A549 (cell line): Measurements from ENCODE around the gene MYH7B. TPM values are rescaled to one million over a fixed set of nuclear protein-coding genes. Genes with fewer than 3 reads are reported as not detected.

Experiments used
- ATAC-seq, 2 experiments: fragments of 200-7000 bp in 1 of 2; fragments of >200 bp in 1 of 2; cut with Nextera tagmentation in 1 of 2; cut with Tn5 transposase in 1 of 2; 3 replicates each; pipeline versions ENCODE4 v1.8.0 to v1.9.1; 2018 to 2020; ENCODE audit warnings: mild to moderate bottlenecking in 1 of 2, moderate library complexity in 1 of 2
- CTCF ChIA-PET: fragments of 300-600 bp; sonication (Branson Sonifier 250); formaldehyde crosslinking; extraction: SDS; loops from one replicate; lab custom pipeline; 2021; ENCODE audit warnings: antibody characterized with exemption, inconsistent platforms; lab: Yijun Ruan, JAX
- POLR2A ChIA-PET: fragments of 350-600 bp; formaldehyde crosslinking; extraction: SDS; loops from one replicate; lab custom pipeline; 2021; ENCODE audit warnings: antibody characterized with exemption, inconsistent platforms; lab: Yijun Ruan, JAX
- DNase-seq, 2 experiments: peaks; one replicate each; pipeline versions ENCODE4 v3.0.0 to v3.0.0-alpha.2; 2011 to 2016; ENCODE audit warnings: low read depth in 1 of 2, low spot score in 1 of 2
- FAIRE-seq: peaks from 2 replicates; lab custom pipeline; 2011; peaks lifted over from hg19 to GRCh38; lab: Jason Lieb, UNC
- H3K27ac ChIP-seq, 2 experiments: fragments of >200 bp; sonication (Bioruptor Twin); formaldehyde crosslinking; 3 replicates each; pipeline ENCODE4 v1.5.1; 2016 to 2017
- H3K4me1 ChIP-seq: fragments of >200 bp; sonication (Bioruptor Twin); formaldehyde crosslinking; 3 replicates; pipeline ENCODE4 v1.6.1; 2016
- H3K4me2 ChIP-seq: fragments of >200 bp; sonication (Bioruptor Twin); formaldehyde crosslinking; 3 replicates; pipeline ENCODE4 v1.6.1; 2016
- H3K4me3 ChIP-seq: fragments of >200 bp; sonication (Bioruptor Twin); formaldehyde crosslinking; 3 replicates; pipeline ENCODE4 v1.5.1; 2016
- H3K9me3 ChIP-seq: fragments of >200 bp; sonication (Bioruptor Twin); formaldehyde crosslinking; 3 replicates; pipeline ENCODE4 v1.6.1; 2016
- BHLHE40 ChIP-seq: IDR thresholded peaks from 2 replicates; pipeline ENCODE4 v1.6.1; 2012; ENCODE audit warnings: low read depth, low read length, inconsistent platforms
- CHD2 ChIP-seq: fragments of 150-350 bp; IDR thresholded peaks from 2 replicates; pipeline ENCODE4 v1.6.1; 2014; ENCODE audit warnings: low read length; ENCODE audit not compliant: partially characterized antibody
- CHD4 ChIP-seq: fragments of 200-600 bp; sonication (generic); IDR thresholded peaks from 2 replicates; pipeline ENCODE4 v1.6.1; 2016; ENCODE audit warnings: antibody characterized with exemption, mild to moderate bottlenecking, borderline replicate concordance
- EP300 ChIP-seq, 2 experiments: fragments of >200 bp; sonication (Bioruptor Twin); formaldehyde crosslinking; IDR thresholded peaks; 2 replicates in 1 of 2; 3 replicates in 1 of 2; pipeline ENCODE4 v1.6.1; 2016 to 2017
- FOXS1 ChIP-seq: fragments of 250-450 bp; sonication (Bioruptor Pico); IDR thresholded peaks from 2 replicates; pipeline ENCODE4 v1.5.0; 2020; ENCODE audit warnings: mild to moderate bottlenecking, moderate library complexity
- GATA3 ChIP-seq: IDR thresholded peaks from 2 replicates; pipeline ENCODE4 v1.6.1; 2012; ENCODE audit warnings: borderline replicate concordance
- HDAC2 ChIP-seq: fragments of 200-600 bp; sonication (generic); IDR thresholded peaks from 2 replicates; pipeline ENCODE4 v1.6.1; 2016
- HOXB13 ChIP-seq: fragments of 250-450 bp; sonication (Bioruptor Pico); IDR thresholded peaks from 2 replicates; pipeline ENCODE4 v1.5.0; 2020; ENCODE audit warnings: low read depth, mild to moderate bottlenecking, moderate library complexity
- KDM1A ChIP-seq: fragments of 200-600 bp; sonication (generic); IDR thresholded peaks from 2 replicates; pipeline ENCODE4 v1.6.1; 2016; ENCODE audit warnings: low read depth, mild to moderate bottlenecking
- KDM5A ChIP-seq: fragments of 200-600 bp; sonication (generic); IDR thresholded peaks from 2 replicates; pipeline ENCODE4 v1.6.1; 2016; ENCODE audit warnings: antibody characterized with exemption, mild to moderate bottlenecking
- MYC ChIP-seq: IDR thresholded peaks from 2 replicates; pipeline ENCODE4 v1.6.1; 2012; ENCODE audit warnings: mild to moderate bottlenecking, inconsistent platforms, low read length, improper control_type of control experiment, borderline replicate concordance
- NPAS2 ChIP-seq: fragments of 250-450 bp; sonication (Bioruptor Pico); IDR thresholded peaks from 2 replicates; pipeline ENCODE4 v1.8.0; 2022; ENCODE audit warnings: mild to moderate bottlenecking, moderate library complexity, borderline replicate concordance
- PHF8 ChIP-seq: fragments of 200-600 bp; sonication (generic); IDR thresholded peaks from 2 replicates; pipeline ENCODE4 v1.6.1; 2016; ENCODE audit warnings: low read depth, mild to moderate bottlenecking, antibody characterized with exemption, moderate library complexity, borderline replicate concordance
- POLR2A ChIP-seq: IDR thresholded peaks from 2 replicates; pipeline ENCODE4 v1.6.1; 2012; ENCODE audit warnings: mild to moderate bottlenecking, low read length
- RAD21 ChIP-seq, 2 experiments: fragments of >200 bp in 1 of 2; sonication (Bioruptor Twin) in 1 of 2; formaldehyde crosslinking in 1 of 2; IDR thresholded peaks in 1 of 2; conservative IDR thresholded peaks in 1 of 2; 2 replicates in 1 of 2; 3 replicates in 1 of 2; pipeline ENCODE4 v1.6.1; 2012 to 2018; ENCODE audit warnings: inconsistent platforms in 1 of 2
- REST ChIP-seq: fragments of 200-600 bp; sonication (generic); IDR thresholded peaks from 2 replicates; pipeline ENCODE4 v1.6.1; 2016; ENCODE audit warnings: antibody characterized with exemption, mild to moderate bottlenecking, moderate library complexity
- RFX5 ChIP-seq: fragments of 450-650 bp; IDR thresholded peaks from 2 replicates; pipeline ENCODE4 v1.7.1; 2014; ENCODE audit warnings: antibody characterized with exemption, mild to moderate bottlenecking, moderate library complexity
- SMC3 ChIP-seq: fragments of >200 bp; sonication (Bioruptor Twin); formaldehyde crosslinking; IDR thresholded peaks from 3 replicates; pipeline ENCODE4 v1.6.1; 2018; ENCODE audit warnings: inconsistent platforms
- TFCP2L1 ChIP-seq: fragments of 250-450 bp; sonication (Bioruptor Pico); IDR thresholded peaks from 2 replicates; pipeline ENCODE4 v1.5.0; 2021; ENCODE audit warnings: mild to moderate bottlenecking
- TP53 ChIP-seq: fragments of 250-450 bp; sonication (Bioruptor Pico); IDR thresholded peaks from 2 replicates; pipeline ENCODE4 v1.5.0; 2021; ENCODE audit warnings: mild to moderate bottlenecking, moderate library complexity
- ZC3H11A ChIP-seq: fragments of 450-650 bp; IDR thresholded peaks from 2 replicates; pipeline ENCODE4 v1.6.1; 2014; ENCODE audit warnings: antibody characterized with exemption, mild to moderate bottlenecking
- ZSCAN20 ChIP-seq: fragments of 250-450 bp; sonication (Bioruptor Pico); IDR thresholded peaks from 2 replicates; pipeline ENCODE4 v1.8.0; 2022; ENCODE audit warnings: mild to moderate bottlenecking, moderate library complexity
- WGBS: methylation state at CpG from one replicate; pipeline ENCODE4 v1.1.6; 2017; ENCODE audit errors: missing lambda C conversion rate; 5-methylcytosine and 5-hydroxymethylcytosine counted together
- polyA plus RNA-seq, 4 experiments: library from polyadenylated mRNA; depleted of rRNA in 3 of 4; stranded (reverse); fragments of >200 nt; fragmentation: RNase III in 1 of 4; extraction: RNeasy Plus Mini Kit Qiagen cat#74134 plus additional on column Dnase treatment in 1 of 4; gene quantifications; 2 replicates in 3 of 4; 3 replicates in 1 of 4; pipeline ENCODE4 v1.2.3, GENCODE V29; 2011 to 2017
- TF ChIP-seq, protein P1 (sequence below): fragments of >200 bp; sonication (Bioruptor Twin); formaldehyde crosslinking; IDR thresholded peaks from 3 replicates; pipeline ENCODE4 v1.6.1; 2016
- TF ChIP-seq, protein P2 (sequence below): fragments of 150-350 bp; IDR thresholded peaks from 2 replicates; pipeline ENCODE4 v1.6.1; 2014; ENCODE audit warnings: low read depth, mild to moderate bottlenecking, low read length
- TF ChIP-seq, protein P3 (sequence below): IDR thresholded peaks from 2 replicates; pipeline ENCODE4 v1.6.1; 2012
- TF ChIP-seq, protein P4 (sequence below): fragments of >200 bp; sonication (Bioruptor Twin); formaldehyde crosslinking; IDR thresholded peaks from 2 replicates; pipeline ENCODE4 v1.6.1; 2016

Gene MYH7B
- polyA plus RNA-seq, 2 of the 4 experiments (the other 2 are of a cell fraction): 0.03 to 0.23 TPM

- TF ChIP-seq, protein P1, sequence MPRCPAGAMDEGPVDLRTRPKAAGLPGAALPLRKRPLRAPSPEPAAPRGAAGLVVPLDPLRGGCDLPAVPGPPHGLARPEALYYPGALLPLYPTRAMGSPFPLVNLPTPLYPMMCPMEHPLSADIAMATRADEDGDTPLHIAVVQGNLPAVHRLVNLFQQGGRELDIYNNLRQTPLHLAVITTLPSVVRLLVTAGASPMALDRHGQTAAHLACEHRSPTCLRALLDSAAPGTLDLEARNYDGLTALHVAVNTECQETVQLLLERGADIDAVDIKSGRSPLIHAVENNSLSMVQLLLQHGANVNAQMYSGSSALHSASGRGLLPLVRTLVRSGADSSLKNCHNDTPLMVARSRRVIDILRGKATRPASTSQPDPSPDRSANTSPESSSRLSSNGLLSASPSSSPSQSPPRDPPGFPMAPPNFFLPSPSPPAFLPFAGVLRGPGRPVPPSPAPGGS: no peak
- TF ChIP-seq RFX5: no peak
Observed at GRCh38 chr20:34949120-34949519, 6.5 kb upstream of the MYH7B start (continued).

GRCh38 chr20:34951252-34951651 lies 4.4 kb upstream of the MYH7B start:
- Histone ChIP-seq H3K4me3 (no peak overlapping the region), H3K9me3 (no peaks in the 10 kb centered on the region), H3K4me2 (no peak overlapping the region), H3K4me1 (peaks cover 9% of the 10 kb centered on the region), H3K27ac (no peak overlapping the region)
- ChIA-PET POLR2A (no interaction called here), CTCF (interaction anchor here (0.9 to 13.1 kb wide), 3 partner anchors 13 to 86 kb away, joined by 3 to 207 read pairs (median 3); partner anchors contain the start of genes ACSS2 and GGT7)
- DNase-seq (no peak), FAIRE-seq (no peak), ATAC-seq (no peak)
- WGBS: 90% methylated on average over 2 of the region's 2 CpGs
- TF ChIP-seq TP53 (no peak), MYC (no peak), KDM5A (no peak), CHD4 (no peak), GATA3 (no peak), REST (no peak), NPAS2 (no peak), EP300 (IDR thresholded peaks at IDR 0.05) (no peak), HDAC2 (no peak), RFX5 (no peak), PHF8 (no peak), POLR2A (no peak), ZC3H11A (no peak), HOXB13 (CRISPR knock-in tag) (no peak), TFCP2L1 (CRISPR knock-in tag) (no peak), FOXS1 (CRISPR knock-in tag) (no peak), CHD2 (no peak)
- TF ChIP-seq, protein P2, sequence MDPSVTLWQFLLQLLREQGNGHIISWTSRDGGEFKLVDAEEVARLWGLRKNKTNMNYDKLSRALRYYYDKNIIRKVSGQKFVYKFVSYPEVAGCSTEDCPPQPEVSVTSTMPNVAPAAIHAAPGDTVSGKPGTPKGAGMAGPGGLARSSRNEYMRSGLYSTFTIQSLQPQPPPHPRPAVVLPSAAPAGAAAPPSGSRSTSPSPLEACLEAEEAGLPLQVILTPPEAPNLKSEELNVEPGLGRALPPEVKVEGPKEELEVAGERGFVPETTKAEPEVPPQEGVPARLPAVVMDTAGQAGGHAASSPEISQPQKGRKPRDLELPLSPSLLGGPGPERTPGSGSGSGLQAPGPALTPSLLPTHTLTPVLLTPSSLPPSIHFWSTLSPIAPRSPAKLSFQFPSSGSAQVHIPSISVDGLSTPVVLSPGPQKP: no peak

DNA sequence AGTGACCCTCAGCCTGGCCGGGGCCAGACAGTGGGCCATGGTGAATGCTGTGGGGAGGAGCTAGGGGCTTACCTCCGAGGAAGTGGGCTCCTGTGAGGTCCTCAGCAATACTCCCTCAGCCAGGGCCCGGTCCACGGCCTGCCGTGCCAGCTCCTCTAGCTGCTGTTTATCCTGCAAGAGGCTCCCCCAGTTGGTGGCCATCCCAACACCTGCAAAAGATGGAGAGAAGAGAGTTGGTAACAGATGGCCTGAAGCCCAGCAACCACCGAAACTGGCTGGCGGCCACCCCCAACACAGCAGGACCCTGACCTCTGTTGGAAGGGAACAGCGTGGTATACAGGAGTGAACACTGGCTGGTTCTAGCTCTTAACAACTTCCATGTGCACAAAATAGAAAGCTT lies 4.0 kb upstream of the MYH7B start:
- ChIA-PET CTCF (interaction anchor here (0.9 to 13.1 kb wide), 3 partner anchors 12 to 86 kb away, joined by 3 to 207 read pairs (median 3); partner anchors contain the start of genes ACSS2 and GGT7), POLR2A (no interaction called here)
- TF ChIP-seq REST (no peak), SMC3 (no peak), TP53 (no peak), KDM5A (no peak), BHLHE40 (no peak), ZSCAN20 (CRISPR knock-in tag) (no peak), RAD21 (conservative IDR thresholded peaks at IDR 0.05 in 1 of 2, IDR thresholded peaks at IDR 0.05 in 1 of 2) (no peak), KDM1A (no peak)
- TF ChIP-seq, protein P3, sequence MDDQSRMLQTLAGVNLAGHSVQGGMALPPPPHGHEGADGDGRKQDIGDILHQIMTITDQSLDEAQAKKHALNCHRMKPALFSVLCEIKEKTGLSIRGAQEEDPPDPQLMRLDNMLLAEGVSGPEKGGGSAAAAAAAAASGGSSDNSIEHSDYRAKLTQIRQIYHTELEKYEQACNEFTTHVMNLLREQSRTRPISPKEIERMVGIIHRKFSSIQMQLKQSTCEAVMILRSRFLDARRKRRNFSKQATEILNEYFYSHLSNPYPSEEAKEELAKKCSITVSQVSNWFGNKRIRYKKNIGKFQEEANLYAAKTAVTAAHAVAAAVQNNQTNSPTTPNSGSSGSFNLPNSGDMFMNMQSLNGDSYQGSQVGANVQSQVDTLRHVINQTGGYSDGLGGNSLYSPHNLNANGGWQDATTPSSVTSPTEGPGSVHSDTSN: no peak
- TF ChIP-seq, protein P4, sequence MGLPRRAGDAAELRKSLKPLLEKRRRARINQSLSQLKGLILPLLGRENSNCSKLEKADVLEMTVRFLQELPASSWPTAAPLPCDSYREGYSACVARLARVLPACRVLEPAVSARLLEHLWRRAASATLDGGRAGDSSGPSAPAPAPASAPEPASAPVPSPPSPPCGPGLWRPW: no peak
- DNase-seq (no peak), ATAC-seq (no peak), FAIRE-seq (no peak)
- no peak overlapping the region for H3K4me3 ChIP-seq
- no peaks in the 10 kb centered on the region for H3K9me3 ChIP-seq
- 84% methylated on average over 8 of the region's 8 CpGs for whole genome bisulfite sequencing
- no peak overlapping the region for H3K4me2 ChIP-seq
- no peak overlapping the region for H3K27ac ChIP-seq
- peaks cover 11% of the 10 kb centered on the region for H3K4me1 ChIP-seq
